Stimulated activated CD8-positive, alpha-beta memory T cell treated with anti-CD3 and anti-CD28 coated beads, Interleukin-2, amount 100 ng/mL, for 48 hours (primary cell): ENCODE measurements around the gene MAP3K12.
A peak's percentile ranks its signal among the peaks of the same experiment; 100 is the strongest.
"Not testable (repeated sequence)": the region's sequence is repeated elsewhere in the genome, so short reads cannot be mapped to it uniquely, and the experiment has no call there.

Experiments
- DNase-seq, 2 donors: peaks; one replicate each; pipeline ENCODE4 v3.0.0-alpha.2; 2020; ENCODE audit warnings: low read depth in 2 of 2

Gene MAP3K12

GRCh38 chr12:53444593-53445325 lies 54.5 kb downstream of the MAP3K12 start:
- not testable (repeated sequence) for DNase-seq

GRCh38 chr12:53443955-53444354 lies 55.3 kb downstream of the MAP3K12 start:
- DNase-seq, result no peak

GRCh38 chr12:53441040-53441833 lies 58.0 kb downstream of the MAP3K12 start, which contains the start of gene PRR13:
TSS of gene PRR13 (plus strand) at chr12:53441734. CDS start at chr12:53442715, 981 bp downstream.
- DNase-seq, result peak; percentile 99

- DNase-seq, result not testable (repeated sequence)
Observed at GRCh38 chr12:53439582-53439981, 59.7 kb downstream of the MAP3K12 start.

- not testable (repeated sequence) for DNase-seq
Observed at GRCh38 chr12:53435326-53435725, 63.9 kb downstream of the MAP3K12 start.

- no peak for DNase-seq
Observed at GRCh38 chr12:53431187-53431586, 68.1 kb downstream of the MAP3K12 start.

- no peak for DNase-seq
Observed at GRCh38 chr12:53430116-53430515, 69.1 kb downstream of the MAP3K12 start.
